GM12891 (cell line): ENCODE data around the gene RAX. TPM values are rescaled to one million over a fixed set of nuclear protein-coding genes. Genes with fewer than 3 reads are reported as not detected.

Experiments used
- DNase-seq: peaks from one replicate; pipeline ENCODE4 v3.0.0; 2011; ENCODE audit warnings: low spot score; ENCODE audit not compliant: insufficient read length
- FAIRE-seq: peaks from 2 replicates; lab custom pipeline; 2011; peaks lifted over from hg19 to GRCh38; lab: Jason Lieb, UNC
- PAX5 ChIP-seq: IDR thresholded peaks from 2 replicates; pipeline ENCODE4 v1.6.1; 2011; ENCODE audit warnings: low read length, moderate library complexity, mild to moderate bottlenecking; ENCODE audit not compliant: insufficient read depth, severe bottlenecking
- POLR2A ChIP-seq: IDR thresholded peaks from 2 replicates; pipeline ENCODE4 v1.6.1; 2011; ENCODE audit warnings: low read depth, low read length, control low read depth
- POLR2AphosphoS5 ChIP-seq: IDR thresholded peaks from 2 replicates; pipeline ENCODE4 v1.6.1; 2011; ENCODE audit warnings: low read depth, low read length, control low read depth
- POU2F2 ChIP-seq: IDR thresholded peaks from 2 replicates; pipeline ENCODE4 v1.6.1; 2011; ENCODE audit warnings: low read depth, mild to moderate bottlenecking, control low read depth, low read length, moderate library complexity
- SPI1 ChIP-seq: IDR thresholded peaks from 2 replicates; pipeline ENCODE4 v1.6.1; 2011; ENCODE audit warnings: low read depth, low read length, control low read depth
- TAF1 ChIP-seq: IDR thresholded peaks from 2 replicates; pipeline ENCODE4 v1.6.1; 2011; ENCODE audit warnings: low read depth, low read length, control low read depth
- polyA plus RNA-seq: library from polyadenylated mRNA; unstranded; fragments of >200 nt; gene quantifications from one replicate; pipeline ENCODE4 v1.2.1, GENCODE V29; 2012; ENCODE audit warnings: low read depth, missing spikeins, inconsistent platforms; ENCODE audit not compliant: missing spikeins

RAX gene
- polyA plus RNA-seq: not detected

GRCh38 chr18:59272891-59273758 lies at the start of gene RAX:
Gene RAX (minus strand): TSS chr18:59273454. CDS start chr18:59273206, 248 bp downstream.
- FAIRE-seq: no peak
- no peak for TF ChIP-seq POLR2A
- no peak for TF ChIP-seq POU2F2
- TF ChIP-seq POLR2AphosphoS5: no peak
- TF ChIP-seq SPI1: no peak
- no peak for TF ChIP-seq TAF1
- no peak for TF ChIP-seq PAX5
- DNase-seq: peak; percentile 20

GRCh38 chr18:59318460-59319050 lies 45.3 kb upstream of the RAX start, which contains the start of gene CPLX4:
Gene CPLX4 (minus strand): TSS chr18:59318649. CDS start chr18:59318462, 187 bp downstream.
- FAIRE-seq: no peak
- no peak for TF ChIP-seq POU2F2
- no peak for TF ChIP-seq TAF1
- TF ChIP-seq PAX5: no peak
- no peak for TF ChIP-seq POLR2AphosphoS5
- TF ChIP-seq POLR2A: no peak
- no peak for TF ChIP-seq SPI1
- DNase-seq: no peak

GRCh38 chr18:59311631-59312030 lies 38.4 kb upstream of the RAX start:
- FAIRE-seq (no peak), DNase-seq (no peak)
- no peak for TF ChIP-seq PAX5
- TF ChIP-seq POLR2A: no peak
- TF ChIP-seq POLR2AphosphoS5: no peak
- no peak for TF ChIP-seq POU2F2
- TF ChIP-seq TAF1: no peak
- TF ChIP-seq SPI1: no peak

- FAIRE-seq: no peak
- TF ChIP-seq SPI1: no peak
- no peak for TF ChIP-seq POU2F2
- TF ChIP-seq TAF1: no peak
- no peak for TF ChIP-seq PAX5
- no peak for TF ChIP-seq POLR2AphosphoS5
- TF ChIP-seq POLR2A: no peak
- DNase-seq: no peak
These were observed 35.6 kb upstream of the RAX start for GRCh38 chr18:59308938-59309260.

- DNase-seq (peak; percentile 69), FAIRE-seq (peak; percentile 9)
- no peak for TF ChIP-seq PAX5
- TF ChIP-seq POU2F2: no peak
- TF ChIP-seq TAF1: no peak
- TF ChIP-seq POLR2AphosphoS5: no peak
- TF ChIP-seq SPI1: no peak
These were observed 35.1 kb upstream of the RAX start for GRCh38 chr18:59308248-59308937.

- DNase-seq: no peak
- no peak for TF ChIP-seq SPI1
- TF ChIP-seq POLR2A: no peak
- no peak for TF ChIP-seq POLR2AphosphoS5
- no peak for TF ChIP-seq POU2F2
- TF ChIP-seq TAF1: no peak
- TF ChIP-seq PAX5: no peak
- no peak for FAIRE-seq
These were observed 33.4 kb upstream of the RAX start for GRCh38 chr18:59306640-59307039.

- no peak for FAIRE-seq
- TF ChIP-seq SPI1: no peak
- TF ChIP-seq POLR2A: no peak
- TF ChIP-seq PAX5: no peak
- TF ChIP-seq POU2F2: no peak
- TF ChIP-seq TAF1: no peak
- DNase-seq: no peak
These were observed 32.0 kb upstream of the RAX start for GRCh38 chr18:59305295-59305694.

GRCh38 chr18:59303656-59304195 lies 30.5 kb upstream of the RAX start:
- FAIRE-seq: no peak
- DNase-seq: no peak
- TF ChIP-seq POLR2AphosphoS5: no peak
- TF ChIP-seq POLR2A: no peak
- no peak for TF ChIP-seq SPI1
- no peak for TF ChIP-seq POU2F2
- TF ChIP-seq TAF1: no peak
- no peak for TF ChIP-seq PAX5

- no peak for DNase-seq
- FAIRE-seq: no peak
- no peak for TF ChIP-seq PAX5
- no peak for TF ChIP-seq SPI1
- no peak for TF ChIP-seq TAF1
- no peak for TF ChIP-seq POU2F2
- TF ChIP-seq POLR2AphosphoS5: no peak
- TF ChIP-seq POLR2A: no peak
These were observed 29.8 kb upstream of the RAX start for GRCh38 chr18:59303006-59303405.
